Left lung (tissue), 14 donors: ENCODE results near the gene KMT2C. TPM values are rescaled to one million over a fixed set of nuclear protein-coding genes. Genes with fewer than 3 reads are reported as not detected.
A peak's percentile ranks its signal among the peaks of the same experiment; 100 is the strongest.

Source experiments
- ATAC-seq: fragments of 200-7000 bp; cut with Tn5 transposase; one replicate; pipeline ENCODE4 v1.9.1; 2020; ENCODE audit warnings: moderate library complexity
- DNase-seq, 4 donors: peaks; one replicate each; pipeline ENCODE4 v3.0.0-alpha.2; 2013 to 2020
- H3K27ac ChIP-seq, 2 donors: fragments of 200-600 bp; sonication (generic) in 1 of 2; one replicate each; pipeline versions ENCODE4 v1.5.0 to v1.8.0; 2020 to 2021
- H3K27me3 ChIP-seq, 2 donors: fragments of 200-600 bp; sonication (generic) in 1 of 2; one replicate each; pipeline versions ENCODE4 v1.5.0 to v1.8.0; 2020 to 2021
- H3K36me3 ChIP-seq, 2 donors: fragments of 200-600 bp; sonication (generic) in 1 of 2; one replicate each; pipeline versions ENCODE4 v1.5.0 to v1.8.0; 2020 to 2021
- H3K4me1 ChIP-seq, 2 donors: fragments of 200-600 bp; one replicate each; pipeline ENCODE4 v1.8.0; 2021
- H3K4me3 ChIP-seq, 2 donors: fragments of 200-600 bp; sonication (generic) in 1 of 2; one replicate each; pipeline versions ENCODE4 v1.5.0 to v1.8.0; 2020 to 2021; ENCODE audit warnings: mild to moderate bottlenecking in 1 of 2
- H3K9me3 ChIP-seq, 2 donors: fragments of 200-600 bp; sonication (generic) in 1 of 2; one replicate each; pipeline versions ENCODE4 v1.5.0 to v1.8.0; 2020 to 2021
- CTCF ChIP-seq, 2 donors: fragments of 200-600 bp; sonication (generic) in 1 of 2; IDR thresholded peaks; one replicate each; pipeline versions ENCODE4 v1.5.0 to v1.8.0; 2021; ENCODE audit warnings: antibody characterized with exemption in 2 of 2
- intact Hi-C, 2 donors: fragments of 100-400 bp; cut with DNase I; formaldehyde crosslinking; loops; one replicate each; pipeline versions ENCODE4 v1.11.2 to v1.14.2; 2022
- long read RNA-seq, 12 donors: library from polyadenylated mRNA in 2 of 12; unstranded in 2 of 12; transcript quantifications; one replicate each; pipeline ENCODE4 v2.0.0 and lab custom pipeline, GENCODE V29; 2019 to 2026
- polyA plus RNA-seq, 6 donors: library from polyadenylated mRNA; unstranded; fragments of 120-200 nt; gene quantifications; one replicate each; pipeline ENCODE4 v1.2.1, GENCODE V29; 2013; ENCODE audit not compliant: insufficient read length in 6 of 6
- total RNA-seq, 2 donors: library from RNA; stranded (reverse); fragmentation: NEBNext Ultra II Directional; extraction: Animal tissue kit (Norgen Biotek cat#: 25700); gene quantifications; one replicate each; pipeline ENCODE4 v1.2.1, GENCODE V29; 2021
- donor health status: DM: no; HTN: yes; CAD: no.
- donor health status: DM: no; HTN: no; CAD: no.

The KMT2C gene
- total RNA-seq (10 to 100 TPM; 67.8 to 91.4 TPM), polyA plus RNA-seq (10 to 100 TPM; 36.4 to 43.1 (median 41.5) TPM)
- long read RNA-seq, donor 1, partial matches to known transcripts = 39 of 39 reads
- long read RNA-seq, donor 1, other reads (novel, unspliced or antisense) = 0 of 39 reads
- long read RNA-seq, donor 2, partial matches to known transcripts = 35 of 35 reads
- long read RNA-seq, donor 2, other reads (novel, unspliced or antisense) = 0 of 35 reads
- long read RNA-seq, donor 3, partial matches to known transcripts = 10 of 10 reads
- long read RNA-seq, donor 3, other reads (novel, unspliced or antisense) = 0 of 10 reads
- long read RNA-seq, donor 4, partial matches to known transcripts = 1 of 1 reads
- long read RNA-seq, donor 4, other reads (novel, unspliced or antisense) = 0 of 1 reads
- long read RNA-seq, donor 5, partial matches to known transcripts = 13 of 13 reads
- long read RNA-seq, donor 5, other reads (novel, unspliced or antisense) = 0 of 13 reads
- long read RNA-seq, donor 6, partial matches to known transcripts = 7 of 7 reads
- long read RNA-seq, donor 6, other reads (novel, unspliced or antisense) = 0 of 7 reads
- long read RNA-seq, donor 7 = 0 reads
- long read RNA-seq, donor 8, partial matches to known transcripts = 9 of 9 reads
- long read RNA-seq, donor 8, other reads (novel, unspliced or antisense) = 0 of 9 reads
- long read RNA-seq, donor 9 = 0 reads
- long read RNA-seq, donor 10, partial matches to known transcripts = 1 of 1 reads
- long read RNA-seq, donor 10, other reads (novel, unspliced or antisense) = 0 of 1 reads
- long read RNA-seq, donor 11, partial matches to known transcripts = 37 of 38 reads
- long read RNA-seq, donor 11, other reads (novel, unspliced or antisense) = 0 of 38 reads
- long read RNA-seq, donor 12, partial matches to known transcripts = 15 of 15 reads
- long read RNA-seq, donor 12, other reads (novel, unspliced or antisense) = 0 of 15 reads

- H3K27ac ChIP-seq = peak within 1 kb of the TSS; percentile 96 to 97
- peak within 1 kb of the TSS; percentile 69 to 75 for H3K4me3 ChIP-seq
- ATAC-seq (peak; percentile 44), DNase-seq (peak; percentile 44 to 87 (median 70))
- no peaks in the 10 kb centered on the region for H3K27me3 ChIP-seq
- intact Hi-C loops = no loop called here
- no peak for TF ChIP-seq CTCF (IDR thresholded peaks at IDR 0.05)
- no peaks in the 10 kb centered on the region for H3K36me3 ChIP-seq
- peaks cover 10 to 38% of the 10 kb centered on the region in 2 donors for H3K4me1 ChIP-seq
- H3K9me3 ChIP-seq = no peaks in the 10 kb centered on the region
Measured at GRCh38 chr7:152435384-152436110, at the start of gene KMT2C. Gene KMT2C (minus strand): TSS chr7:152436003. CDS start chr7:152435786, 217 bp downstream.

- DNase-seq (peak in 1 of 4 donors; percentile 8), ATAC-seq (no peak)
- no peak for TF ChIP-seq CTCF (IDR thresholded peaks at IDR 0.05)
- intact Hi-C loops = no loop called here
- Histone ChIP-seq H3K4me3 (no peak overlapping the region), H3K9me3 (no peaks in the 10 kb centered on the region), H3K4me1 (no peaks in the 10 kb centered on the region), H3K27me3 (no peaks in the 10 kb centered on the region), H3K27ac (no peak overlapping the region), H3K36me3 (no peaks in the 10 kb centered on the region)
Measured at GRCh38 chr7:152481082-152481481, 45.3 kb upstream of the KMT2C start.

- intact Hi-C loops = no loop called here
- H3K4me3 ChIP-seq = no peak overlapping the region
- TF ChIP-seq CTCF (IDR thresholded peaks at IDR 0.05) = no peak
Measured at GRCh38 chr7:152480664-152481063, 44.9 kb upstream of the KMT2C start.

GRCh38 chr7:152479595-152479994, 43.8 kb upstream of the KMT2C start:
- H3K4me1 ChIP-seq = no peaks in the 10 kb centered on the region
- ATAC-seq = no peak
- no peaks in the 10 kb centered on the region for H3K27me3 ChIP-seq
- intact Hi-C loops = no loop called here
- DNase-seq = no peak
- H3K9me3 ChIP-seq = no peaks in the 10 kb centered on the region
- no peak overlapping the region for H3K4me3 ChIP-seq
- H3K27ac ChIP-seq = no peak overlapping the region
- no peaks in the 10 kb centered on the region for H3K36me3 ChIP-seq
- TF ChIP-seq CTCF (IDR thresholded peaks at IDR 0.05) = no peak

More at GRCh38 chr7:152480664-152481063, 44.9 kb upstream of the KMT2C start:
- Histone ChIP-seq H3K9me3 (no peaks in the 10 kb centered on the region), H3K27me3 (no peaks in the 10 kb centered on the region), H3K4me1 (no peaks in the 10 kb centered on the region), H3K36me3 (no peaks in the 10 kb centered on the region), H3K27ac (no peak overlapping the region)
- no peak for ATAC-seq
- no peak for DNase-seq
